Type B pancreatic cell (in vitro differentiated cells): ENCODE results near the gene DAND5. TPM values are rescaled to one million over a fixed set of nuclear protein-coding genes. Genes with fewer than 3 reads are reported as not detected.
"Not testable (repeated sequence)": the region's sequence is repeated elsewhere in the genome, so short reads cannot be mapped to it uniquely, and the experiment has no call there.

Experiments
- DNase-seq: peaks from one replicate; pipeline ENCODE4 v3.0.0; 2021; ENCODE audit warnings: mixed read lengths; ENCODE audit not compliant: unreplicated experiment; ENCODE audit errors: extremely low spot score
- H3K27ac Mint-ChIP-seq: 2 replicates; pipeline ENCODE4 v1.8.0; 2021; ENCODE audit warnings: mild to moderate bottlenecking, mixed read lengths
- H3K27me3 Mint-ChIP-seq: 2 replicates; pipeline ENCODE4 v1.8.0; 2021; ENCODE audit warnings: mixed read lengths
- H3K36me3 Mint-ChIP-seq: 2 replicates; pipeline ENCODE4 v1.8.0; 2021; ENCODE audit warnings: mixed read lengths
- H3K4me1 Mint-ChIP-seq: one replicate; pipeline ENCODE4 v1.8.0; 2021; ENCODE audit warnings: mixed read lengths; ENCODE audit not compliant: unreplicated experiment
- H3K4me3 Mint-ChIP-seq: 2 replicates; pipeline ENCODE4 v1.8.0; 2021; ENCODE audit warnings: mild to moderate bottlenecking, mixed read lengths
- H3K9me3 Mint-ChIP-seq: 2 replicates; pipeline ENCODE4 v1.8.0; 2021; ENCODE audit warnings: mixed read lengths
- total RNA-seq: library from RNA; stranded (reverse); gene quantifications from 2 replicates; pipeline ENCODE4 v1.2.1, GENCODE V29; 2021; ENCODE audit warnings: low replicate concordance
- TF ChIP-seq, protein P1 (sequence below): fragments of 200-600 bp; sonication (generic); conservative IDR thresholded peaks from 2 replicates; pipeline ENCODE4 v1.5.0; 2021; ENCODE audit warnings: antibody characterized with exemption, mild to moderate bottlenecking

The DAND5 gene
- total RNA-seq, 1 donor from 2014 or later = not detected

- no peaks in the 10 kb centered on the region for H3K36me3 Mint-ChIP-seq
- TF ChIP-seq, protein P1, sequence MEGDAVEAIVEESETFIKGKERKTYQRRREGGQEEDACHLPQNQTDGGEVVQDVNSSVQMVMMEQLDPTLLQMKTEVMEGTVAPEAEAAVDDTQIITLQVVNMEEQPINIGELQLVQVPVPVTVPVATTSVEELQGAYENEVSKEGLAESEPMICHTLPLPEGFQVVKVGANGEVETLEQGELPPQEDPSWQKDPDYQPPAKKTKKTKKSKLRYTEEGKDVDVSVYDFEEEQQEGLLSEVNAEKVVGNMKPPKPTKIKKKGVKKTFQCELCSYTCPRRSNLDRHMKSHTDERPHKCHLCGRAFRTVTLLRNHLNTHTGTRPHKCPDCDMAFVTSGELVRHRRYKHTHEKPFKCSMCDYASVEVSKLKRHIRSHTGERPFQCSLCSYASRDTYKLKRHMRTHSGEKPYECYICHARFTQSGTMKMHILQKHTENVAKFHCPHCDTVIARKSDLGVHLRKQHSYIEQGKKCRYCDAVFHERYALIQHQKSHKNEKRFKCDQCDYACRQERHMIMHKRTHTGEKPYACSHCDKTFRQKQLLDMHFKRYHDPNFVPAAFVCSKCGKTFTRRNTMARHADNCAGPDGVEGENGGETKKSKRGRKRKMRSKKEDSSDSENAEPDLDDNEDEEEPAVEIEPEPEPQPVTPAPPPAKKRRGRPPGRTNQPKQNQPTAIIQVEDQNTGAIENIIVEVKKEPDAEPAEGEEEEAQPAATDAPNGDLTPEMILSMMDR = no peak
- H3K27me3 Mint-ChIP-seq = peaks cover 25% of the 10 kb centered on the region
- H3K9me3 Mint-ChIP-seq = no peaks in the 10 kb centered on the region
- no peak overlapping the region for H3K4me3 Mint-ChIP-seq
- no peak overlapping the region for H3K27ac Mint-ChIP-seq
- H3K4me1 Mint-ChIP-seq = peaks cover 6% of the 10 kb centered on the region
- no peak for DNase-seq
Observed at GRCh38 chr19:12973236-12973635, 3.9 kb downstream of the DAND5 start.

GRCh38 chr19:12974301-12975220, 5.2 kb downstream of the DAND5 start:
- Mint-ChIP-seq H3K27me3 (peaks cover 30% of the 10 kb centered on the region), H3K4me1 (peaks cover 6% of the 10 kb centered on the region), H3K9me3 (no peaks in the 10 kb centered on the region), H3K4me3 (no peak overlapping the region), H3K27ac (no peak overlapping the region), H3K36me3 (no peaks in the 10 kb centered on the region)
- TF ChIP-seq, protein P1 = no peak
- DNase-seq = no peak

DNA sequence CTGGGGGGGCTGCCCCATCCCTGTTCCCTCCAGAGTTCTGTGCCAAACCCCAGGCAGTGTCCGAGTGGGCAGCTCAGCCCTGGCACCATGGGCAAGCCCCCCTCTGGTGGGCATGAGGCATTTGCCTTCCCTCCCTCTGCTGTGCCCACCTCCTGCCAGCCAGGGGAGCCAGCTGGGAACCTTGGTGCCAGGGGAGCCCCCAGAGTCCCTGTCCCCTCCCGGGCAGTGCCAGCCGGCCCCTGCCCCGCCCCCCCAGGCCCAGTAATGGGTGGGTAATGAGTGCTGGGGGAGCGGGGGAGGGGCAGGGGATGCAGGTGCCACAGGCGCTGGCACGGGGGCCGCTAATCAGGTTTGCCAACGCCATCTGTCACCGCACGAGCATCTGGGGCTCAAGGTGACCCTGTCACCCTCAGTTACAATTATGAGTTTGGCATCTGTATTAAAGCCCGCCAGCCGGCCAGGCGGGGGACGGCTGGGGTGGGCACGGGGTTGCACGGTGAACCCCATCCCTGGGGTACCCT, 5.9 kb downstream of the DAND5 start:
- peaks cover 27% of the 10 kb centered on the region for H3K27me3 Mint-ChIP-seq
- no peaks in the 10 kb centered on the region for H3K9me3 Mint-ChIP-seq
- H3K4me1 Mint-ChIP-seq = peaks cover 6% of the 10 kb centered on the region
- no peak overlapping the region for H3K4me3 Mint-ChIP-seq
- no peak overlapping the region for H3K27ac Mint-ChIP-seq
- no peak for DNase-seq
- no peaks in the 10 kb centered on the region for H3K36me3 Mint-ChIP-seq
- TF ChIP-seq, protein P1 = no peak

- H3K4me3 Mint-ChIP-seq, DNase-seq, H3K9me3 Mint-ChIP-seq, H3K36me3 Mint-ChIP-seq, H3K4me1 Mint-ChIP-seq, H3K27ac Mint-ChIP-seq: not testable (repeated sequence)
- peaks cover 25% of the 10 kb centered on the region for H3K27me3 Mint-ChIP-seq
Observed at GRCh38 chr19:12976109-12976508, 6.7 kb downstream of the DAND5 start.

GRCh38 chr19:12979974-12980373, 10.6 kb downstream of the DAND5 start:
- TF ChIP-seq, protein P1 = no peak
- no peaks in the 10 kb centered on the region for H3K36me3 Mint-ChIP-seq
- peaks cover 8% of the 10 kb centered on the region for H3K4me1 Mint-ChIP-seq
- H3K9me3 Mint-ChIP-seq = no peaks in the 10 kb centered on the region
- DNase-seq = no peak
- peaks cover 25% of the 10 kb centered on the region for H3K27me3 Mint-ChIP-seq
- H3K27ac Mint-ChIP-seq = no peak overlapping the region
- no peak overlapping the region for H3K4me3 Mint-ChIP-seq

DNA sequence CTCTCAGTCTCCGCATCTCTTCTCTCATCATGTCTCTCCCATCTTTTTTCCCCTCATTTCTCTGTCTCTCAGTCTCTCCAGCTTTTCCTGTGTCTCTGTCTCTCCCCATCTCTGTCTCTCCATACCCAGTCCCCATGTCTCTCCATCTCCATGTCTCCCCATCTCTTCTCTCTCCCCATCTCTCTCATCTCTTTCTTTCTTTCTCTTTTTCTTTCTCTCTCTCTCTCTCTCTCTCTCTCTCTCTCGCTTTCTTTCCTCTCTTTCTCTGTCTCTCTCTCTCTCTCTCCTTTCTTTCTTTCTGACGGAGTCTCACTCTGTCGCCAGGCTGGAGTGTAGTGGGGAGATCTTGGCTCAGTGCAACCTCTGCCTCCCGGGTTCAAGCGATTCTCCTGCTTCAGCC, 13.3 kb downstream of the DAND5 start:
- TF ChIP-seq, protein P1 = no peak
- DNase-seq = no peak
- Mint-ChIP-seq H3K9me3 (no peaks in the 10 kb centered on the region), H3K36me3 (no peaks in the 10 kb centered on the region), H3K4me1 (peaks cover 16% of the 10 kb centered on the region), H3K4me3 (no peak overlapping the region), H3K27me3 (peaks cover 47% of the 10 kb centered on the region), H3K27ac (no peak overlapping the region)
